Vagina (tissue), 2 donors: Measurements from ENCODE around the gene SLAIN1.

Source experiments
- POLR2A ChIP-seq, 2 donors: fragments of 450-650 bp; IDR thresholded peaks; one replicate each; pipeline ENCODE4 v1.6.1; 2017; ENCODE audit warnings: antibody characterized with exemption in 2 of 2, mild to moderate bottlenecking in 2 of 2, moderate library complexity in 2 of 2
- POLR2AphosphoS5 ChIP-seq, 2 donors: sonication (generic); formaldehyde crosslinking; IDR thresholded peaks; one replicate each; pipeline ENCODE4 v1.9.0; 2017; ENCODE audit warnings: antibody characterized with exemption in 2 of 2, mild to moderate bottlenecking in 2 of 2, low read depth in 1 of 2; ENCODE audit not compliant: insufficient read depth in 1 of 2
- TF ChIP-seq, protein P1 (sequence below), 3 experiments: fragments of 450-650 bp in 2 of 3; fragments of 200-600 bp in 1 of 3; sonication (generic) in 1 of 3; IDR thresholded peaks; one replicate each; pipeline ENCODE4 v1.5.1; 2017 to 2019; ENCODE audit warnings: antibody characterized with exemption in 3 of 3, mild to moderate bottlenecking in 2 of 3, moderate library complexity in 2 of 3

DNA sequence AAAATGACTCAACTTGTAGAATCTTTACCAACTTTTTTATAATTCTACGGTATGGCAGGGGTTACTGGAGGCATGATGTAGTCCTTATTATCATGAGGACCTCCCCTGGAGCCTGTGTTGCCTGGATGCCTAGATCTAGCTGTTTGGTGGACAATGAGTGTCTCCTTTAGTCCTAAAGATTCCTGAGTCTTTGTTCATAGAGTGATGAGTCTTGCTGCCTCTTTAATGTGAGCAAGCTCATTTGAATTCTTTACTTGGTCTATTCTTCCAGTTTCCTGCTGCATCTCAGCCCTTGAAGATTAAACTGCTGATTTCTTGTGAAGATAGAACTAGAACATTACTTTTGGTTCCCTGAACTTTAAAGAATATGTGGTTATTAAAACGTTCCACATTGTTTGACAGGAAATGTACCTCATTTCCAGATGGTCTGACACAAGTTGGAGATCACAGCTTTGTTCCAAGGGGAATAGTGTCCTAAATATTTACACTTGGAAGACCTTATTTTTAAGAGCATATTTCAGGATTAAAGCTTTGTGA lies 51.9 kb downstream of the SLAIN1 start:
- TF ChIP-seq POLR2AphosphoS5 (IDR thresholded peaks at IDR 0.05; ENCODE audit: insufficient read depth in 1 of 2, low read depth in 1 of 2) (no peak), POLR2A (IDR thresholded peaks at IDR 0.05) (no peak)
- TF ChIP-seq, protein P1, sequence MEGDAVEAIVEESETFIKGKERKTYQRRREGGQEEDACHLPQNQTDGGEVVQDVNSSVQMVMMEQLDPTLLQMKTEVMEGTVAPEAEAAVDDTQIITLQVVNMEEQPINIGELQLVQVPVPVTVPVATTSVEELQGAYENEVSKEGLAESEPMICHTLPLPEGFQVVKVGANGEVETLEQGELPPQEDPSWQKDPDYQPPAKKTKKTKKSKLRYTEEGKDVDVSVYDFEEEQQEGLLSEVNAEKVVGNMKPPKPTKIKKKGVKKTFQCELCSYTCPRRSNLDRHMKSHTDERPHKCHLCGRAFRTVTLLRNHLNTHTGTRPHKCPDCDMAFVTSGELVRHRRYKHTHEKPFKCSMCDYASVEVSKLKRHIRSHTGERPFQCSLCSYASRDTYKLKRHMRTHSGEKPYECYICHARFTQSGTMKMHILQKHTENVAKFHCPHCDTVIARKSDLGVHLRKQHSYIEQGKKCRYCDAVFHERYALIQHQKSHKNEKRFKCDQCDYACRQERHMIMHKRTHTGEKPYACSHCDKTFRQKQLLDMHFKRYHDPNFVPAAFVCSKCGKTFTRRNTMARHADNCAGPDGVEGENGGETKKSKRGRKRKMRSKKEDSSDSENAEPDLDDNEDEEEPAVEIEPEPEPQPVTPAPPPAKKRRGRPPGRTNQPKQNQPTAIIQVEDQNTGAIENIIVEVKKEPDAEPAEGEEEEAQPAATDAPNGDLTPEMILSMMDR (IDR thresholded peaks at IDR 0.05) = no peak
